MM.1S (cell line): Measurements from ENCODE around the gene MPPED1.

Experiments
- DNase-seq: peaks from one replicate; pipeline ENCODE4 v3.0.0-alpha.2; 2015
- H2AFZ ChIP-seq: fragments of 300-600 bp; sonication (generic); 2 replicates; pipeline ENCODE4 v1.6.0; 2016; ENCODE audit warnings: antibody characterized with exemption, low read length
- H3F3A ChIP-seq: fragments of 300-600 bp; sonication (generic); 2 replicates; pipeline ENCODE4 v1.6.1; 2016; ENCODE audit warnings: mild to moderate bottlenecking, antibody characterized with exemption, low read length, moderate library complexity, mixed read lengths; ENCODE audit not compliant: insufficient read depth
- H3K27ac ChIP-seq: fragments of 300-600 bp; sonication (generic); 2 replicates; pipeline ENCODE4 v1.5.1; 2016; ENCODE audit warnings: mild to moderate bottlenecking, low read length
- H3K27me3 ChIP-seq: fragments of 300-600 bp; sonication (generic); replicated peaks from 2 replicates; pipeline ENCODE4 v1.6.0; 2016; ENCODE audit warnings: low read length; ENCODE audit not compliant: insufficient read depth
- H3K36me3 ChIP-seq: fragments of 300-600 bp; sonication (generic); replicated peaks from 2 replicates; pipeline ENCODE4 v1.6.1; 2016; ENCODE audit warnings: mild to moderate bottlenecking, low read length, mixed read lengths; ENCODE audit not compliant: insufficient read depth
- H3K4me1 ChIP-seq: fragments of 300-600 bp; sonication (generic); 2 replicates; pipeline ENCODE4 v1.6.1; 2016; ENCODE audit warnings: low read length, mixed read lengths
- H3K4me2 ChIP-seq: fragments of 300-600 bp; sonication (generic); 2 replicates; pipeline ENCODE4 v1.6.0; 2016; ENCODE audit warnings: low read depth, low read length
- H3K4me3 ChIP-seq: fragments of 300-600 bp; sonication (generic); 2 replicates; pipeline ENCODE4 v1.5.1; 2016; ENCODE audit warnings: low read length, mixed read lengths
- H3K79me2 ChIP-seq: fragments of 300-600 bp; sonication (generic); 2 replicates; pipeline ENCODE4 v1.6.1; 2016; ENCODE audit warnings: mixed run types, low read length, mixed read lengths
- H3K9ac ChIP-seq: fragments of 300-600 bp; sonication (generic); 2 replicates; pipeline ENCODE4 v1.6.1; 2016; ENCODE audit warnings: low read length, mixed read lengths
- H3K9me2 ChIP-seq: fragments of 300-600 bp; sonication (generic); replicated peaks from 2 replicates; pipeline ENCODE4 v1.6.1; 2016; ENCODE audit warnings: mild to moderate bottlenecking, low read length, mixed read lengths; ENCODE audit not compliant: insufficient read depth
- H3K9me3 ChIP-seq: fragments of 300-600 bp; sonication (generic); replicated peaks from 2 replicates; pipeline ENCODE4 v1.6.1; 2016; ENCODE audit warnings: mild to moderate bottlenecking, low read length, mixed read lengths; ENCODE audit not compliant: insufficient read depth
- H4K20me1 ChIP-seq: fragments of 300-600 bp; sonication (generic); 2 replicates; pipeline ENCODE4 v1.6.1; 2016; ENCODE audit warnings: mild to moderate bottlenecking, low read length, moderate library complexity, mixed read lengths; ENCODE audit not compliant: insufficient read depth
- EZH2 ChIP-seq: fragments of 300-600 bp; sonication (generic); optimal IDR thresholded peaks from 2 replicates; pipeline ENCODE3; 2017; ENCODE audit warnings: low read depth, mild to moderate bottlenecking, antibody characterized with exemption, low read length, mixed read lengths
- EZH2phosphoT487 ChIP-seq: fragments of 300-600 bp; sonication (generic); IDR thresholded peaks from 2 replicates; pipeline ENCODE4 v1.6.1; 2018; ENCODE audit warnings: antibody characterized with exemption, low read length
- TF ChIP-seq, protein P1 (sequence below): fragments of 300-600 bp; sonication (generic); IDR thresholded peaks from 2 replicates; pipeline ENCODE4 v1.5.1; 2016; ENCODE audit warnings: antibody characterized with exemption, low read length, mixed read lengths

Gene MPPED1

DNA sequence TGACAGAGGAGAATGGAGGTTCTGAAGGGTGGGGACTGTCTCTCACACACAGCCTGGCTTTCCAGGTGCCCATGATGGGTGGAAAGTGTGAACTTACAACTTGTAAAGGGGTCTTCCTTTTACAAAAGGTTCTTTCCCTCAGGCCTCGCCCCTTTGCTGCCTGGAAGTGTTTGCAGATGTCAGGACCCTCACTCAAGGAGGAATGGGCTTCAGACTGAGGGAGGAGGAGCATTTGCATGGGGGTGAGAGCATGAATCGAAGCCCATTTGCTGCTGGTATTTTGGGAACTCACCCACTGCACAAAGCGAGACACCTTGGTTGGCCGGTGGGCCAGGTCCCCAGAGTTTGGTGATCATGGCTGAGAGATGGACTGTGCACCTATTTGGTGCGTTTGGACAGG is 25.1 kb downstream of the MPPED1 start:
- H3K4me2 ChIP-seq: no peak overlapping the region
- H4K20me1 ChIP-seq: no peaks in the 10 kb centered on the region
- H3K9ac ChIP-seq: no peak overlapping the region
- H3K4me1 ChIP-seq: no peaks in the 10 kb centered on the region
- H2AFZ ChIP-seq: no peak overlapping the region
- H3K36me3 ChIP-seq: no peaks in the 10 kb centered on the region
- H3K9me3 ChIP-seq: no peaks in the 10 kb centered on the region
- H3K27ac ChIP-seq: no peak overlapping the region
- H3K27me3 ChIP-seq: peaks cover 95% of the 10 kb centered on the region
- no peaks in the 10 kb centered on the region for H3F3A ChIP-seq
- H3K9me2 ChIP-seq: no peaks in the 10 kb centered on the region
- no peak for DNase-seq
- H3K79me2 ChIP-seq: no peaks in the 10 kb centered on the region
- H3K4me3 ChIP-seq: no peak overlapping the region
- TF ChIP-seq, protein P1, sequence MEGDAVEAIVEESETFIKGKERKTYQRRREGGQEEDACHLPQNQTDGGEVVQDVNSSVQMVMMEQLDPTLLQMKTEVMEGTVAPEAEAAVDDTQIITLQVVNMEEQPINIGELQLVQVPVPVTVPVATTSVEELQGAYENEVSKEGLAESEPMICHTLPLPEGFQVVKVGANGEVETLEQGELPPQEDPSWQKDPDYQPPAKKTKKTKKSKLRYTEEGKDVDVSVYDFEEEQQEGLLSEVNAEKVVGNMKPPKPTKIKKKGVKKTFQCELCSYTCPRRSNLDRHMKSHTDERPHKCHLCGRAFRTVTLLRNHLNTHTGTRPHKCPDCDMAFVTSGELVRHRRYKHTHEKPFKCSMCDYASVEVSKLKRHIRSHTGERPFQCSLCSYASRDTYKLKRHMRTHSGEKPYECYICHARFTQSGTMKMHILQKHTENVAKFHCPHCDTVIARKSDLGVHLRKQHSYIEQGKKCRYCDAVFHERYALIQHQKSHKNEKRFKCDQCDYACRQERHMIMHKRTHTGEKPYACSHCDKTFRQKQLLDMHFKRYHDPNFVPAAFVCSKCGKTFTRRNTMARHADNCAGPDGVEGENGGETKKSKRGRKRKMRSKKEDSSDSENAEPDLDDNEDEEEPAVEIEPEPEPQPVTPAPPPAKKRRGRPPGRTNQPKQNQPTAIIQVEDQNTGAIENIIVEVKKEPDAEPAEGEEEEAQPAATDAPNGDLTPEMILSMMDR: no peak
- no peak for TF ChIP-seq EZH2
- TF ChIP-seq EZH2phosphoT487: no peak

DNA sequence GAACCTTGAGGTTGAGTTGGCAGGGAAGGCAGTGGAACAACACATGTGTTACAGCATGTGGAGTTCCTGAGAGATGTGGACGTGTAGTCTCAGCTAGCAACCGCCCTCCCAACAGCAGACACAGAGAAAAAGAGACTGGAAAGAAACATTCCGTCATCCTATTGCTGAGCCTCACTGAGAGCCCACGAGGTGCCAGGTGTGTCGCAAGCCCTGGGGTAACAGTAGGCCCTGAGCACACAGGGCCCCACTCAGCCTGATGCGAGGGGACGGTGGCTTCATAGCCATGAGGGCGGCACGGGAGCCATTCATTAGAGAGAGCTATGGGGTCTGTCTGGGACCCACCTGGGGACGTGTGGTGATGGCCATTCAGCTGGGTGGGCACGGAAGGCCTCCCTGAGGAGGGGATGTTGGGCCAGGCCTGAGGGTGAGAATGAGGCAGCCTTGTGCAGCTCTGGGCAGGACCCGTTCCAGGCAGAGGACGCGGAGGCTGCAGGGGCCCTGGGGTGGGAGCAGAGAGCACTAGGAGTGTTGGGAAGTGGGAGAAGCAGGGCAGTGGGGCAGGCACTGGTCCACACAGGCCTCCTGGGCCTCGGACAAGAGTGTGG is 26.2 kb downstream of the MPPED1 start:
- no peak for TF ChIP-seq EZH2phosphoT487
- no peak for TF ChIP-seq EZH2
- TF ChIP-seq, protein P1: no peak
- H3K79me2 ChIP-seq: no peaks in the 10 kb centered on the region
- no peaks in the 10 kb centered on the region for H3K9me3 ChIP-seq
- no peak overlapping the region for H3K9ac ChIP-seq
- H3K4me1 ChIP-seq: no peaks in the 10 kb centered on the region
- H3K9me2 ChIP-seq: no peaks in the 10 kb centered on the region
- no peaks in the 10 kb centered on the region for H3K36me3 ChIP-seq
- H3K27me3 ChIP-seq: peaks cover 97% of the 10 kb centered on the region
- no peak overlapping the region for H3K4me2 ChIP-seq
- no peak overlapping the region for H3K4me3 ChIP-seq
- H3F3A ChIP-seq: no peaks in the 10 kb centered on the region
- H2AFZ ChIP-seq: no peak overlapping the region
- H4K20me1 ChIP-seq: no peaks in the 10 kb centered on the region
- no peak overlapping the region for H3K27ac ChIP-seq
- no peak for DNase-seq

DNA sequence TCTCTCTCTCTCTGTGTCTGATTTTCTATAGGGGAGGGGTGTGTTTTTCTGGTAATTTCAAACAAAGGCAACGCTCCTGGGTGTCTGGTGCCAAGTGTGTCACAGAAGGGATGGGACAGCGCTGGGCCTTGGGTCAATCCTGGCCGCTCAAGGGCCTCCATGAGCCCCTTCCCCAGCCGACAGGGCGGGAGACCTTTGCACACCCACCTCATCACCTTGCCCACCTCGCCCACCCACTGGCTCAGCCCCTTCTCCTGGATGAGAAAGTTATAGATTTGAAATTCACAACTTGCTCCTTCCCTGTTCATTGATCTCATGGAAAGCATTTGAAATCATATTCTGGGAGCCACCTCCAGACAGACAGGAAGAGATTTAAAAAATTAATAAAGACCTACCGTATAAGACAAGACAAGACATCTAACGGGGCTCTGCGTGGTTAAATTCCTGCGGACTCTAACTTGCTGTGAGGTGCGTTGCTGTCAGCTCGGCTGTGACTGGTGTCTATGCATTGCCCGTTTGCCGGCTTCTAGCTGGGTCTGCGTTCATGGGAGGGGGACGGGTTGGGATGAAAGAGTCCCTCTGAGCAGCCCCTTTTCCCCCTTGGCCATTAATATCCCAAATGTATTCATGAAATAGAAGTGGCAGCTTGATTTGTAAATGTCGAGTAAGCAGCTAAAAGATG is 27.0 kb downstream of the MPPED1 start:
- no peak overlapping the region for H3K9ac ChIP-seq
- no peak overlapping the region for H3K27ac ChIP-seq
- no peaks in the 10 kb centered on the region for H3K9me3 ChIP-seq
- H2AFZ ChIP-seq: no peak overlapping the region
- H3K4me2 ChIP-seq: no peak overlapping the region
- no peaks in the 10 kb centered on the region for H3K9me2 ChIP-seq
- TF ChIP-seq EZH2: no peak
- H3K4me3 ChIP-seq: no peak overlapping the region
- no peak for DNase-seq
- H3K36me3 ChIP-seq: no peaks in the 10 kb centered on the region
- H3F3A ChIP-seq: no peaks in the 10 kb centered on the region
- peaks cover 91% of the 10 kb centered on the region for H3K27me3 ChIP-seq
- H3K4me1 ChIP-seq: no peaks in the 10 kb centered on the region
- no peaks in the 10 kb centered on the region for H4K20me1 ChIP-seq
- no peaks in the 10 kb centered on the region for H3K79me2 ChIP-seq

DNA sequence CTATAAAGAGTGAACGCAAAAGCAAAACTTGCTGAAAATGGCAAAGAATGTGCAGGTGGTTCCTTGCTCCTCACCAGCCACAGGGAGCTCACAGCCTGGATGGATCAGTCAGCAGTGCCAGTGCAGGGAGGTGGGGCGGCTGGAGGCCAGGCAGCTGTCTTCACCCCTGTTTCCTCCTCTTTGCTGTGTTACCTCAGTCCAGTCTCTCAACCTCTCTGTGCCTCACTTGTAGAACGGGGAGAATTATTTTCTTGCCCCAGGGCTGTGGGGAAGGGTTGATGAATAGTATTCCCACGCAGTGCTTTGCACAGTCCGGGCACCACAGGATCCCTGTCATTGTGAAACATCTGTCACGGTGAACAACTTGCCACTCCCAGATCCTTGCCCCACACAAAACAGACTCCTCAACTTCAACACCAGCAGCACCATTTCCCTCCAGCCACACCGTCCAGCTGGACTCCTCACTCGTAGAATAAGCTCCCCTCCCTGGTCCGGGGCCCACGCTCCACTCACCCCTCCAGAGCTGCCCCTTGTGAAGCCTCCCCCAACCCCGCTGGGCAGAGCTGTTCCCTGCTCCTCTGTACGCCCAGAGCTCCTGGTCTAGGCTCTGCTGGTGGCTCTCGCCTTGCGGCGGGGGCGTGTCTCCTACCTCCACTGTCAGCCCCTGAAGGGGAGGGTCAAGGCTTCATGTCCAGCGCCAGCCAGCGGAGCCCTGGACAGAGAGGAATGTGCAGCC is 27.7 kb downstream of the MPPED1 start:
- Histone ChIP-seq H3K4me2 (no peak overlapping the region), H3K9me3 (no peaks in the 10 kb centered on the region), H3F3A (no peaks in the 10 kb centered on the region), H3K27me3 (peaks cover 87% of the 10 kb centered on the region), H3K4me3 (no peak overlapping the region), H3K9ac (no peak overlapping the region), H2AFZ (no peak overlapping the region), H3K27ac (no peak overlapping the region), H3K79me2 (no peaks in the 10 kb centered on the region), H3K9me2 (no peaks in the 10 kb centered on the region), H3K4me1 (no peaks in the 10 kb centered on the region), H3K36me3 (no peaks in the 10 kb centered on the region), H4K20me1 (no peaks in the 10 kb centered on the region)
- TF ChIP-seq EZH2: no peak
- no peak for TF ChIP-seq EZH2phosphoT487
- TF ChIP-seq, protein P1: no peak
- DNase-seq: no peak
